ENCODE results near the gene STAU1.
"Not testable (repeated sequence)": the region's sequence is repeated elsewhere in the genome, so short reads cannot be mapped to it uniquely, and the experiment has no call there.

STAU1 gene

DNA sequence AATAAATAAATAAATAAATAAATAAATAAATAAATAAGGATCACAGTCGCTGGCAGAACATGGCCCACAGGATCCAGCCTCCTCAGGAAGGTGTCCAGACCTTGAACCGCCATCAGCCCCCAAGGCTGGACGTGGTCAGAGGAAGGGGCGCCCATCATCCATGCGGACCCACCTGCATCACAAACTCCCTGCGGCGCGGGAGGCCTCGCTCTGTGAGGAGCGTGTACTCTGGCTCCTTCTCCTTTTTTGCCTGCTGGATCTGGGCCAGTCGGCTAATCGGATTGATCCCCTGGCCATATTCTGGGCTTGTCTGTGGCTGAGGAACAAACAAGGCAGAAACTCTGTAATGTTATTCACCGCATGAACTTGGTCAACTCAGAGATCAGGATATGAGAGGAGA is 65.2 kb downstream of the STAU1 start:
- no peak for DNase-seq (ENCODE audit: low spot score)

DNA sequence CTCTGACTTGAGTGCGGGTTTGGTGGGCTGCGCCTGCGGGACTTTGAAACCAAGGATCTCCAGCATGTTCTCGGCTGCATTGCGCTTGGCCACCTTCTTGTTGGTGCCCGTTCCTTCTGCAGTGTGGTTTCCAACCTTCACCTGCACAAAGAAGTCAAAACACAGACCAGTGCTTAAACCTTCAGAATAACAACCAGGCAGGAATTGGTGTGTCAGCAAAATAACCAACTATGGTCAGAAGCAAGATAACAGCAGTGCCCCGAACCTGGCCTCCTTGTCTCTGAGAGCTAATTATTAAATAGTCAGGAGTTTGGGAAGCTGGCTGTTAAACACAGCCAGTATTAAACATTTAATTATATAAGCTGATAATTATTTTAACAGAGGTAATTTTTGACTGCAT is 68.1 kb downstream of the STAU1 start:
- no peak for DNase-seq (ENCODE audit: low spot score)

DNA sequence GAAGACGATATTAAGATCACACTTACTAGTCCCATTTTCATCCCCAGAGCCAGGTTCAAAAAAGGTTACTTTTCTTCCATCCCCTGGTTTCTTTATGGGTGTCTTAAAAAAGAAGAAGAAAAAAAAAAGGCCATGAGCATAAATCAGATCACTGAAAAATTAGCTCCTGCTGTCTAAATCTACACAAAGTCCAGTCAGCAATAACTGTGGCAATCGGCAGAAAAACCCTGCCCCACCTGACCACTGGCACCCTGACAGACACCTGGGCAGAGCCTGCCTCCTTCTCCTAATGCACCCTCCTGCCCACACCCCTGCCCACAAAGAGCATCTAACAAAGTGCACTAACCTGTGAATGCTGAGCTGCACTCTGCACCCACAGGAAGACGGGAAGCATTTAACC is 69.8 kb downstream of the STAU1 start:
- no peak for DNase-seq (ENCODE audit: low spot score)

DNA sequence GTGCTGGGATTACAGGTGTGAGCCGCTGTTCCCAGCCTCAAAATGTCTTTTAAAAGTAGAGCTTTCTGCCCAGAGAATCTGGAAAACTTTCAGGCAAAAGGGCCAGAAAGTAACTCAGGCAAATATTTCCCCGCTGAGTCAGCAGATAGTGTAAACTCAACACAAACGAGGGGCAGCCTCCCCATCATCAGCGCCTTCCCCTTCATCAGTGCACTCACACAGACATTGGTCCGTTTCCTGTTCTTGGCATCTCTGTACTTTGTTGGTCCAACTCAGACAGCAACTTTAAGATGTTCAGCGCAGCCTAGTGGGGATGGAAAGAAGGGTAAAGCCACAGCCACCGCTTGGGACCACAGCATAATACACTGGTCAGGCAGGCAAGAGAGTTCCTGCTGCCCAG is 72.6 kb downstream of the STAU1 start:
- peak; percentile 68 for DNase-seq (ENCODE audit: low spot score)

DNA sequence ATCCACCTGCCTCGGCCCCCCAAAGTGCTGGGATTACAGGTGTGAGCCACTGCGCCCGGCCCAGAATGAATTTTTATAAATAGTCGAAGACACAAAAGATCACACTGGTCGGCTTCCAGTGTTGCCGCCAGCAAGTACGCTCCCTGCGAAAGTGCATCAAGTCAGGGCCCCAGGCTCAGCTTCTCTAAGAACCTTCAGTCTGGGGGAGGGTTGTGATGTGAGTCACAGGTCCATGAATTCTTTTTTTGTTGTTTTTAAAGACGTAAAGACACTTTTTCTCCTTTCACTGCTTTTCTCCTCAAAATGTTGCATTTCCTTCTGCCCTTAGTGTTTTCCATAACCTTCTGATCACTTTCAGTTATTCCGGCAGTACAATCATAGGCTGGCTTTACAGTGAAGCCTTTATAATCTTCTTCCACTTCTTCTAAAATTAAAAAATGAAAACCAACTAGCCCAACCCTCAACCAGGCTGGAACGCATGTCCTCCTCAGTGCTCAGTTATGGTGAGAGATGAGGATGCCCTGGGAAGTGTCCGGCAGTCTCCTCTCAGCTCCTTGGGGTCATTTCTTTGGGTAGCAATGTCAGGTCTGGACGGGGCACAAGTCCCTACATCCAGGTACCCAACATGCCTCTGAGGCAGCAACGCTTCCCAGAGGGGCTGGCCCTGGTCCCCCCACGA is 75.4 kb downstream of the STAU1 start:
- peak; percentile 21 for DNase-seq (ENCODE audit: low spot score)

DNA sequence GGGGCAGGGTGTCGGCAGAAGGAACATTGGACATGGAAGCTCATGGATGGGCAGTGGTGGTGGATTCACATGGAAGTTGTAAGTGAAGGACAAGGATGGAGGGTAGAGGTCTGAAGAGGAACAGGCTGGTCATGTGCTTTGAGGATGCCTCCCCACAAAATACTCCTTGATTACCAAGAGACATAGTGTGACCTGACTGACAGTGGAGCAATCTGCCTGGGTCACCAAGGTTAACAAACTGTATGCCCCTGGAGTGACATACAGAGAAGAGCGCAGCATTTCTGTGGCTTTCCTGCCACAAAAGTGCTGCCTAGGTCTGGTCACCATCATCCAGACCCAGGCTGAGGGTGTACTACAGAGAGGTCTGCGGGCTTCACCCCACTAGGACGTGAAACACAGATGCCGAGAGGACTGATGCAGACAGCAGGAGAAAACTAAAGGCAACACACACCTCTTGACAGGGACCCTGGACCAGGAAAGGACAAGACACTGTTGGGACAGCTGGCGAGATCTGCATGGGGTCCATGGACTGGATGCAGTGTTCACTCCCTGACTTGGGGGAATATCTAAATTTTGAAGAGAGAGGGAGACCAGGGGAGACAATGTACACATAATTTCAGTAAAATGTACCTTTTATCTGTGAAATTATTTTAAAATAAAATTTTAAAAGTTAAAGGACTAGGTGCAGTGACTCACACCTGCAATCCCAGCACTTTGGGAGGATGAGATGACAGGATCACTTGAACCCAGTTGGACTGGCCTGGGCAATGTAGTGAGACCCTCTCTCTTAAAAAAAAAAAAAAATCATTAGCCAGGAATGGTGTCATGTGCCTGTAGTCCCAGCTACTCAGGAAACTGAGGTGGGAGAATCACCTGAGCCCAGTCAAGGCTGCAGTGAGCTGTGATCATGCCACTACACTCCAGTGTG is 77.1 kb downstream of the STAU1 start:
- DNase-seq (ENCODE audit: low spot score) = no peak

DNA sequence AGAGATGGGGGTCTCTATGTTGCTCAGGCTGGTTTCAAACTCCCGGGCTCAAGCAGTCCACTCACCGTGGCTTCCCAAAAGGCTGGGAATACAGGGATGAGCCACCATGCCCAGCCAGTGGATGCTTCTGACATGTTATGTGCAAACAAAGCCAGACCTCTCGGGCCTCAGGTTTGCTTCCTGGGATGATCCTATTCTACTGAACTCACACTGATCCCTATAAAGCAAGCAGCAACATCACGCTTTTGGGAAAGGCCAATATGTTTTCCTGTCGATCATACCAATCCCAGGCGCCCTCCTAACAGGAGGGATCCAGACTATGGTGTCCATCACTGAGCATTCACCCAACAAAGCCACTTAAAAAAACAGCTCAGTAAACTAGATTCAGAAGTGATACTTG is 81.8 kb downstream of the STAU1 start:
- no peak for DNase-seq (ENCODE audit: low spot score)

DNA sequence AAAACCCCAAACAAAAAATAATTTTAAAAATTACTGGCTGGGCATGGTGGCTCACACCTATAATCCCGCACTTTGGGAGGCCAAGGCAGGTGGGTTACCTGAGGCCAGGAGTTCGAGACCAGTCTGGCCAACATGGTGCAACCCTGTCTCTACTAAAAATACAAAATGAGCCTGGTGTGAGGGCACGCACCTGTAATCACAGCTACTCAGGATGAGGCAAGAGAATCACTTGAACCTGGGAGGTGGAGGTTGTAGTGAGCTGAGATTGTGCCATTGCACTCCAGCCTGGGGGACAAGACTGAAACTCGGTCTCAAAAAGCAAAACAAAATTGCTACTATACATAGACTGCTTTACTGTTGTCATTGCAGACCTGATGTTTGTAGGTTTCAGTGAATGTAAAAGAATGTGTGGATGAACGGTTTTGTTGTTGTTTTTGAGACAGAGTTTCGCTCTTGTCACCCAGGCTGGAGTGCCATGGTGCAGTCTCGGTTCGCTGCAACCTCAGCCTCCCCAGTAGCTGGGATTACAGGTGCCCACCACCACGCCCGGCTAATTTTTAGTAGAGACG is 83.1 kb downstream of the STAU1 start:
- DNase-seq (ENCODE audit: low spot score) = not testable (repeated sequence)

DNA sequence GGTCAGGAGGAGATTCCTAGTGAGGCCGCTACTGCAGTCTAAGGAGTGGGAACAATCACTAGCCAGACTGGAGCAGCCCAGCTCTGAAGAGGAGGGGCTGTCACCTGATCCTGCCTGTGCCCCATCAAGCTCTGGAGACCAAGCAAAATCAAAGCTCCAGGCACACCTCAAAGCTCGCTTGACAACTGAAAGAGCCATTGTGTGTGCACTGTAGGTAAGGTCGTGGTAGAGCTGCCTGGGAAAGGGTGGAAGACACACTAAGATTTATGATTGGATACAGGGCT is 83.8 kb downstream of the STAU1 start:
- DNase-seq (ENCODE audit: low spot score) = no peak

DNA sequence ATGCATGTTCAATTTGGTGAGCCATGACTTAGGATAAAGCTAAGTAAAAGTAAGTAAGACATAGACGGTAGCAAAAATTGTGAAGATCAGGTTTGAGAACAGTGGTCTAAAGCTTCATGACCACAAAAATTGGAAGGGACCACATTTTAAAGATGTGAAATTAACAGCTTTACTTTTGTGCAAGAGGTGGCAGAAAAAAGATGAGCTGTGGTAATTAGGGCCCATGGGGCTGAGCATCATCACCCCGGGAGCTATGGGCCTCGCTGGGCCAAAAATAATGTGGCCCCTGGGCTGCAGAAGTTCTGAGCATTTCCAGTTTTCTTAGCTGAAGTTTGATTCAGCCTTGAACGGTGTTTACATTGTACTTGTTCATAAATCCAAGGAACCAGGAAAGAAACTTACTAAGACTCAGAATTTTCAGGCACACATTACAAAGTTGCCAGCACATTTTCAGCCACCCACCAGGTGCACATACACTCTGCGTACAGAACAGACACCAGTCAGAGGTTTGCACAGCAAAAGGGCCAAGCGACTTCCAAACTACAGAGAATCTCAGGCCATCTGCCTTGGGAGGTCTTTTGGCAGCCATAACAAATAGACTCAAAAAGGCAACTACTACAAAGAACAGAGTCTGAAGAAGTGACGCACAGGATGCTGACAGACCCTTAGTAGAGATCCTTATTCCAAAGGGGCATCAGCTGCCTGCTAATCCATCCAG is 84.3 kb downstream of the STAU1 start:
- no peak for DNase-seq (ENCODE audit: low spot score)

DNA sequence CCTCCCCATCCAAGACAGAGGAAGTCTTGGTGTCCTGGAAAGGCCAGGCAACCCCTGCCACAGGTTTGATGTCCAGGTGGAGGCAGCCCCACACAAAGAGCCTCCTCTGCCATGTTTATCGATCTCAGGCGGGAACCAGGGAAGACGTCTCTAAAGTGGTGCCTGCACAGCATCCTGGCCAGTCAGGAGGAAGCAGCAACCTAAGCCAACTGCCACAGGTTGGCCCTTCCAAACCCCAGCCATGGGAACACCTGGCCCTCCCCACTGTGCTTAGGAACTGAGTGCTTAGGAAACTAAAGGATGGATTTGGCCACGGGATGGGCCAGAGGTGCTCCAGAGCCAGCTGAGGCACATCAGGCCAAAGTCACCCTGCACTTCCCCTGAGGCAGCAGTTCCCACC is 85.1 kb downstream of the STAU1 start:
- DNase-seq (ENCODE audit: low spot score) = no peak

DNA sequence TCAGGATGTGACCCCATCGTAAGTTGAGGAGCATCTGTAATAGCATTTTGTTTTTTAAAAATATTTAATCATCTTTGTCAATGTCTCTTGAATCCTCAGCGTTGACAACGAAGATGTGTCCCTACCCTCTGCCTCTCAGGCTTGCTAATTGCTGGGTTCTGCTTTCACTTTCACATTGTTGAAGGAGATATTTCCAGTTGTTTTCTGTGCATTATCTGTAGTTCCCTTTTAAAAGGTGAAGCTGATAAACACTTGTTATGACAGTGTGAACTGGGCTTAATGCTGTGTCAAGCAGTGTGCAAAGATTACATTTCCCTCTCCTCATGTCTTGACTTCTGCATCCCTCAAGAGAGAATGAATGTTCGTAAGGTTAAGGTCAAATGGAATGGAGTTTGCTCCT is 87.2 kb downstream of the STAU1 start:
- DNase-seq (ENCODE audit: low spot score) = no peak

DNA sequence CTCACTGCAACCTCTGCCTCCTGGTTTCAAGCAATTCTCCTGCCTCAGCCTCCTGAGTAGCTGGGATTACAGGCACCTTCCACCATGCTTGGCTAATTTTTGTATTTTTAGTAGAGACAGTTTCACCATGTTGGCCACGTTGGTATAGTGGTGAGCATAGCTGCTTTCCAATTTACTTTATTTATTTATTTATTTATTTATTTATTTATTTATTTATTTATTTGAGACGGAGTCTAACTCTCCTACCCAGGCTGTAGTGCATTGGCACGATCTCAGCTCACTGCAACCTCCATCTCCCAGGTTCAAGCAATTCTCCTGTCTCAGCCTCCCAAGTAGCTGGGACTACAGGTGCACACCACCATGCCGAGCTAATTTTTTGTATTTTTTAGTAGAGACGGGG is 87.8 kb downstream of the STAU1 start:
- DNase-seq (ENCODE audit: low spot score) = not testable (repeated sequence)

DNA sequence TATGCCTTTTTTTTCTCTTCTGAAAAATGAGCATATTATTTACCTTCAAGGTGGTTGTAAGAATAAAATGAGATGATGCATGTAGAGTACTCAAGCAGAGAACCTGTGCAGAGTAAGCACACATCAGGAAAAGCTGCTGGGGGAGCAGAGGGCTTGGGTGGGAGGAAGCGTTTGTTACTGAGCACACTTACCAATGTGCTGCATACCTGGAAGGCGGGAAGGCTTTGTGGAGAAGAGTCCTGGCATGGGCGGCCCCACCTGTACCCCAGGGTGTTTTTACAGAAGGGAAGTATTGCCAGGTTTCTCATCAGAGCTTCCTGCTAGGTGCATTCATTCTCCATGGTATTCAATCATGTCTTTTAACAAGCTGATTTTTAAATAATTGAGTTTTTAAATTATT is 89.1 kb downstream of the STAU1 start:
- DNase-seq (ENCODE audit: low spot score) = no peak

DNA sequence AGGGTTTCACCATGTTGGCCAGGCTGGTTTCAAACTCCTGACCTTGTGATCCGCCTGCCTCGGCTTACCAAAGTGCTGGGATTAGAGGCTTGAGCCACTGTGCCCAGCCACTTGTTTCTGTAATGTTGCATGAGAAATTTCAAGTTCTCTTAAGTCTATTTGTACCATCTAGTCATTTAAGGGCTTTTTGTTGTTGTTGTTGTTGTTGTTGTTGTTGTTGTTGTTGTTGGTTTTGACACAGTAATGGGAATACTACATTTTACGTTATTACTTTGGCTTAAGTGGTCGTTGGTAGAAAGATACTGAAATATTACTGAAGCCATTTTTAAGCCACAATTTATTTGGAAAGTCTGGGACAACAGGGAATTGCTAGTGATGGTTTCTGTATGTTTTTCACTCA is 90.0 kb downstream of the STAU1 start:
- DNase-seq (ENCODE audit: low spot score) = no peak

DNA sequence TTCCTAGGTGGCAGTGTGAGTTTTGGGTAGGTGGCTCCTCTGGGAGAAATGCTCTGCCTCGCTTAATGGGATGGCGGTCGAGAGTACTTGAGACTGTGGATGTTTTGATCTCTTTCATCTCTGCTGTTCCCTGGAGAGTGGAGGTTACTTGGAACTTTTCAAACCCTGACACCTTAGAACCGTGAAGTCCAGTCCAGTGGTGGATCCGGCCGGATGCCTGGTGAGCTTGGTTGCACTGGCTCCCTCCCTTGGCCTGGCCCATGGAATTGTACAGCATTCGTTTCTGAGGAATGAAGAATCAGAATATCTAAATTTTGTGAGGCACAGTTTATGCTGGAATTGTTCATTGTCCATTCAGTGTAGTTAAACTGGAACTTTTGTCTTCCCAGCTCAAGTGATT is 91.0 kb downstream of the STAU1 start:
- DNase-seq (ENCODE audit: low spot score) = no peak

DNA sequence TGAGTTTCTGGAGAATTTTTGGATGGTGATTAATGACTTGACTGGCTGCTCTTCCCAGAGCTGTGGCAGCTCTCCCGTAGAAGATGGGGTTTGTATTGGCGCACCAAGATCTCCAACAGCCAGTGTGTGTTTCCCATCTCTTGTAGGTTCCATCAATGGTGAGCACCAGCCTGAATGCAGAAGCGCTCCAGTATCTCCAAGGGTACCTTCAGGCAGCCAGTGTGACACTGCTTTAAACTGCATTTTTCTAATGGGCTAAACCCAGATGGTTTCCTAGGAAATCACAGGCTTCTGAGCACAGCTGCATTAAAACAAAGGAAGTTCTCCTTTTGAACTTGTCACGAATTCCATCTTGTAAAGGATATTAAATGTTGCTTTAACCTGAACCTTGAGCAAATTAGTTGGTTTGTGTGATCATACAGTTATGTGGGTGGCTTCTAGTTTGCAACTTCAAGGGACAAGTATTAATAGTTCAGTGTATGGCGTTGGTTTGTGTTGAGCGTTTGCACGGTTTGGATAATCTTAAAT is 91.9 kb downstream of the STAU1 start:
- no peak for DNase-seq (ENCODE audit: low spot score)

DNA sequence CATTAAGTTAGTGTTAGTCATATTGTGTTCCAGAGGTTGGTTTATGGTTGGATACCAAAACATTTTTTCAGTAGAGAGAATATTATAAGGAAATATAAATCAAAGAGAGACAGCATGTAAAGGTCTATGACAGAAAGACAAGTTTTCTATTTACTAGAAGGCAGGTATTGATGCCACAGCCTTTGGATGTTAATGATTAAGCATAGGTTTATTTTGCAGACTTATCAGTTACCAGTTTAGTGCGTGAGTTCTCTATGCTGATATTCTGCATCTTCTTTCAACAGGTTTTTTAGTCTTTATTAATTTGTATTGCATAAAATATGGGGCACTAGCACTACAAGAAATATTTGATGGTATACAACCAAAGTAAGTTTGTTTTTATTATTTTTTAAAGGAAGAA is 96.4 kb downstream of the STAU1 start:
- no peak for DNase-seq (ENCODE audit: low spot score)

DNA sequence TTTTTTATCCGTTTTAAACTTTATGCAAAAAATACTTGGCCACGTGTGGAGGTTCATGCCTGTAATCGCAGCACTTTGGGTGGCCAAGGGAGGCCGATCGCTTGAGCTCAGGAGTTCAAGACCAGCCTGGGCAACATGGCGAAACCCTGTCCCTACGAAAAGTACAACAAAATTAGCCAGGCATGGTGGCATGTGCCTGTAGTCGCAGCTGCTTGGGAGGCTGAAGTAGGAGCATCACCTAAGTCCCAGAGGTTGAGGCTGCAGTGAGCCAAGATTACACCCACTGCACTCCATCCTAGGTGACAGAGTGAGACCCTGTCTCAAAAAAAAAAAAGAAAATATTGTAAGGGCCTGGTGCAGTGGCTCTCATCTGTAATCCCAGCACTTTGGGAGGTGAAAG is 97.0 kb downstream of the STAU1 start:
- DNase-seq (ENCODE audit: low spot score) = no peak

DNA sequence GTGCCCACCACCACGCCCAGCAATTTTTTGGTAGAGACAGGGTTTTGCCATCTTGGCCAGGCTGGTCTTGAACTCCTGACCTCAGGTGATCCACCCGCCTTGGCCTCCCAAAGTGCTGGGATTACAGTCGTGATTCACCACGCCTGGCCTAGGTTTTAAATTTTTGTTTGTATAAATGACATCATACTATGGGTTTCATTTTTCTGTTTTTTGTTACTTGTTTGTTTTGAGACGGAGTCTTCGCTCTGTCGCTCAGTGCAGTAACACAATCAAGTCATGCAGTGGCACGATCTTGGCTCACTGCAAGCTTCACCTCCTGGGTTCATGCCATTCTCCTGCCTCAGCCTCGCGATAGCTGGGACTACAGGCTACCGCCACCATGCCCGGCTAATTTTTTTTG is 105.8 kb downstream of the STAU1 start:
- DNase-seq (ENCODE audit: low spot score) = not testable (repeated sequence)

DNA sequence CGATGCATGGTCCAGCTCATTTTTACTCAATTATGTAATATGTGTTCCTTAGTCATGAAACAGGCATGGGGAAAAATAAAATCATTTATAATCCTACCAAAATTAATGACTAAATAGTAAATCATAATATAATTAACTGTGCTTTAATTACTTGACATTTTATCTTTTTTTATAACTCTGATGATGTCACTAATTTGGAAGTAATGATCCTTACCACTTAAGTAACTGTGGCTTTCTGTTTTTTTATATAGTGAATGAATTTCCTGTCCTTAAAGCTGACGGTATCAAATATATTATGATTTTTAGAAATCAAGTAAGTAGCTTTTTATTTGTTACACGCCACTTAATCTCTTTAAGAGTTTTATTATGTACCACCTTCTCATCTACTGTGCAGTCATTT is 109.8 kb downstream of the STAU1 start:
- no peak for DNase-seq (ENCODE audit: low spot score)

DNA sequence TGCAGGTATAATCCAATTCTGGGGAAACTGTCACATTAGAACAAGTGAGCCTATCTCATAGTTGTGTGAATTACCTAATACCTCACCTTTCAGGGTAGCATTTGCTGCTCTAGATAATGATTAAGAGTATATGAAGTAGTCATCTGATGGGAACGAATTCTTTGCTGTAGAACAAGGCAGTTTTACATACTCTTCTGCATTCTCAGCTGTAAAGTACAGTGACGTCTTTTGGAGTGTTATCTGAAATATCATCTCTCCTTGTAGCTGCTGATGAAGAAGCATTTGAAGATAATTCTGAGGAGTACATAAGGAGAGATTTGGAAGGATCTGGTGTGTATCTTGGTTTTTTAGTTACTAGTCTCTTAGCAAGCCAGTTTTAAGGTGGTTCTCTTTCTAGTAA is 113.6 kb downstream of the STAU1 start:
- no peak for DNase-seq (ENCODE audit: low spot score)
